ENCODE results near the gene ZFAND6. TPM values are rescaled to one million over a fixed set of nuclear protein-coding genes. Genes with fewer than 3 reads are reported as not detected.

The ZFAND6 gene
- total and polyA plus RNA-seq, 10 of the 15 experiments (the other 5 are each of a cell fraction or from before 2014, with no cell fraction given): 78.9 to 179 (median 135) TPM

GRCh38 chr15:80019168-80019745 is 40.2 kb upstream of the ZFAND6 start (continued):
- TF ChIP-seq ZNF622 (IDR thresholded peaks at IDR 0.05) (no peak), ZNF384 (IDR thresholded peaks at IDR 0.05; ENCODE audit: borderline replicate concordance, low read depth, low read length) (peak; percentile 42; the same call in 1 of the 2 replicates), ZNF217 (IDR thresholded peaks at IDR 0.05) (peak; percentile 83; the same call in 1 of the 2 replicates), MLLT1 (IDR thresholded peaks at IDR 0.05) (0 out of 2 replicates have a peak, but pooled peaks have one; percentile 24), FOS (IDR thresholded peaks at IDR 0.05; ENCODE audit: borderline replicate concordance, extremely low read depth, insufficient read length) (no peak), SMAD1 (IDR thresholded peaks at IDR 0.05; ENCODE audit: low read depth, partially characterized antibody) (no peak), NFXL1 (IDR thresholded peaks at IDR 0.05; ENCODE audit: borderline replicate concordance) (no peak), MTA2 (IDR thresholded peaks at IDR 0.05; ENCODE audit: low read depth) (peak; percentile 65; the same call in 1 of the 2 replicates), ZBTB4 (CRISPR knock-in tag; IDR thresholded peaks at IDR 0.05) (no peak), PML (IDR thresholded peaks at IDR 0.05; ENCODE audit: low read length) (no peak), CBX3 (IDR thresholded peaks at IDR 0.05; ENCODE audit: borderline replicate concordance, low read depth) (no peak), CREB1 (IDR thresholded peaks at IDR 0.05; ENCODE audit: low read depth) (no peak), E2F8 (IDR thresholded peaks at IDR 0.05; ENCODE audit: low read depth, partially characterized antibody) (no peak), IKZF1 (conservative IDR thresholded peaks at IDR 0.05) (peak; percentile 74), EGR1 (IDR thresholded peaks at IDR 0.05; ENCODE audit: borderline replicate concordance in 1 of 2, low read depth in 2 of 2, low read length in 2 of 2) (no peak), ZNF687 (IDR thresholded peaks at IDR 0.05) (no peak), ZNF207 (IDR thresholded peaks at IDR 0.05; ENCODE audit: borderline replicate concordance) (no peak), TBL1XR1 (IDR thresholded peaks at IDR 0.05; ENCODE audit: low read depth, low read length) (no peak), NFYA (IDR thresholded peaks at IDR 0.05; ENCODE audit: borderline replicate concordance, low read depth, low read length) (no peak)

Data from GM12878 (cell line).